Stimulated activated effector memory CD8-positive, alpha-beta T cell treated with anti-CD3 and anti-CD28 coated beads, Interleukin-12 subunit alpha, Interleukin-12 subunit beta, amount 100 ng/mL, for 72 hours (primary cell): Measurements from ENCODE around the gene MICAL3.
"Not testable (repeated sequence)": the region's sequence is repeated elsewhere in the genome, so short reads cannot be mapped to it uniquely, and the experiment has no call there.

Experiments used
- ATAC-seq: fragments of 150-1000 bp; cut with Tn5 transposase; 2 replicates; pipeline ENCODE4 v1.10.0; 2021
- DNase-seq, 2 donors: peaks; one replicate each; pipeline ENCODE4 v3.0.0; 2021 to 2022; ENCODE audit warnings: low spot score in 2 of 2
- H3K27ac Mint-ChIP-seq: one replicate; pipeline ENCODE4 v1.8.0; 2022; ENCODE audit warnings: mild to moderate bottlenecking, mixed read lengths
- H3K36me3 Mint-ChIP-seq: one replicate; pipeline ENCODE4 v1.8.0; 2022; ENCODE audit warnings: mild to moderate bottlenecking, mixed read lengths
- H3K4me1 Mint-ChIP-seq: one replicate; pipeline ENCODE4 v1.8.0; 2022; ENCODE audit warnings: mixed read lengths
- H3K4me3 Mint-ChIP-seq: one replicate; pipeline ENCODE4 v1.8.0; 2022; ENCODE audit warnings: mild to moderate bottlenecking, mixed read lengths
- H3K9me3 Mint-ChIP-seq: one replicate; pipeline ENCODE4 v1.8.0; 2022; ENCODE audit warnings: mixed read lengths

The MICAL3 gene

GRCh38 chr22:18050065-18050464 lies 25.7 kb upstream of the MICAL3 start:
- DNase-seq (no peak), ATAC-seq (no peak)
- H3K4me3 Mint-ChIP-seq, result no peak overlapping the region
- H3K4me1 Mint-ChIP-seq, result no peaks in the 10 kb centered on the region
- H3K27ac Mint-ChIP-seq, result no peak overlapping the region
- H3K9me3 Mint-ChIP-seq, result no peaks in the 10 kb centered on the region
- H3K36me3 Mint-ChIP-seq, result no peaks in the 10 kb centered on the region

- ATAC-seq, result no peak
These were observed 24.1 kb upstream of the MICAL3 start for GRCh38 chr22:18048441-18048898.

DNA sequence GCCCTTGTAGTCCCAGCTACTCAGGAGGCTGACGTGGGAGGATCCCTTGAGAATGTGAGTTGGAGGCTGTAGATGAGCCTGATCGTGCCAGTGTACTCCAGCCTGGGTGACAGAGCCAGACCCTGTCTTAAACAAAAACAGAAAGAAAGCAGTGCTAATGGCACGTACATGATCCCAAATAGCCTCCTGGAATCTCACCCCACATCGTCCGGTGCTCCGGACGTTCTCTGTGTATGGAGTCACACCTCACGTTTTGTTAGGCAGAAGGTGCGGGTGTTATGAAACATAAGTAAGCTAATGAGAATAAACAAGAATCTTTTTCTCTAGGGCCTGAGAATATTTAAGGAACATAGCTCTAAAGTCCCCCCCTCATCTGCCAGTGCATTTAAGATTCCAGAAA lies 23.7 kb upstream of the MICAL3 start:
- no peak overlapping the region for H3K27ac Mint-ChIP-seq
- no peaks in the 10 kb centered on the region for H3K4me1 Mint-ChIP-seq
- H3K4me3 Mint-ChIP-seq, result no peak overlapping the region
- no peaks in the 10 kb centered on the region for H3K9me3 Mint-ChIP-seq
- ATAC-seq (no peak), DNase-seq (no peak)
- H3K36me3 Mint-ChIP-seq, result no peaks in the 10 kb centered on the region

More at GRCh38 chr22:18048441-18048898, 24.1 kb upstream of the MICAL3 start:
- H3K4me1 Mint-ChIP-seq, result no peaks in the 10 kb centered on the region
- no peak for DNase-seq
- H3K4me3 Mint-ChIP-seq, result no peak overlapping the region
- no peaks in the 10 kb centered on the region for H3K9me3 Mint-ChIP-seq
- H3K36me3 Mint-ChIP-seq, result no peaks in the 10 kb centered on the region
- H3K27ac Mint-ChIP-seq, result no peak overlapping the region

DNA sequence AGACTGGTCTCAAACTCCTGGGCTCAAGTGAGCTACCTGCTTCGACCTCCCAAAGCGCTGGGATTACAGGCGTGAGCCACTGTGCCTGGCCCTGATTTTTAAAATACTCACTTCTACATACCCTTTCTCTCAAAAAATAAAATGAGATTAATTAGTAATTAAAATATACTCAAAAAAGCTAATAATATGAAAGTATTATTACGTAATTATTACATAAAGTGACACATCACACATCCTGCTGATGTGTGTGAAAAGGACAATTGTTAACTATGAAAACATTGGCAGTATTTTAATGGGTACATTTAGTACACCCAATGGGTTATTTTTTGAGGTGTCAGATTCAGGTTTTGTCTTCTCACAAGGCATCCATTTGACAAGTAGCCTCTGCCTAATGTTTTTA lies 21.4 kb upstream of the MICAL3 start:
- Mint-ChIP-seq H3K27ac (no peak overlapping the region), H3K4me1 (no peaks in the 10 kb centered on the region), H3K9me3 (no peaks in the 10 kb centered on the region), H3K36me3 (no peaks in the 10 kb centered on the region), H3K4me3 (no peak overlapping the region)
- DNase-seq (no peak), ATAC-seq (no peak)

DNA sequence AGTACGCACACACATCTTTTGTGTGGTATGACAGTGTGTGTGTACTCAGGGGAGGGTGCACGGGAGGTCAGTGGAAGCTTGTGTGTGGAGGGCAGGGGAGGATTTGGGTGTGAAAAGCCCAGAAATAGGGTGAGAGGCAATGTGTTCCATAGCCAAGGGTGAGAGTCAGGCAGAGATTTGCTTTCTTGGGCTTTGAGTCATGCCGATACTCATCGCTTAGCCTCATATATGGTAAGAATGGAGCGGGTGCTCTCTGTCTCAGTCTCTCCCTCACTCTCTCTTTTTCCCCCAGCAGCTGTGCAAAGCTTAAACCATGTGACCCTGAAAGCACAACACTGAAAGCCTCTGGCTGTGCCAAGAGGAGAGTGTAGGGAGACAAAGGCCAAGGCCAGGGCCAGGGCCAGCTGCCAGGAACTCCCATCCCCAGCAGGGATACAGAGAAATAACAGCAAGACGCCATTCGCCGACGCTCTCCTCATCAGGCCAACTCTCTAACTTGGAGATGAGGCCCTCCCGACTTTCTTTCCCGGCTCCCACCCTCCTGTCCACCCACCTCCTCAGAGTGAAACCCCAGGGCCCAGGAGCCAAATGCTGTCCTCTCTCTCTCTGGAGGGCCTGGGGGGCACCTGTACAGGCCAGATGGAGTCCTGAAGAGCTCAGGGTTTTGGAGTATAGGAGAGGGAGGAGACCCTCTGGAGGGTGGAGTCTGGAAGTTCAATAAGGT lies 20.3 kb upstream of the MICAL3 start:
- no peak for ATAC-seq
- H3K36me3 Mint-ChIP-seq, result no peaks in the 10 kb centered on the region
- no peaks in the 10 kb centered on the region for H3K9me3 Mint-ChIP-seq
- H3K27ac Mint-ChIP-seq, result no peak overlapping the region
- H3K4me3 Mint-ChIP-seq, result no peak overlapping the region
- no peak for DNase-seq
- no peaks in the 10 kb centered on the region for H3K4me1 Mint-ChIP-seq

DNA sequence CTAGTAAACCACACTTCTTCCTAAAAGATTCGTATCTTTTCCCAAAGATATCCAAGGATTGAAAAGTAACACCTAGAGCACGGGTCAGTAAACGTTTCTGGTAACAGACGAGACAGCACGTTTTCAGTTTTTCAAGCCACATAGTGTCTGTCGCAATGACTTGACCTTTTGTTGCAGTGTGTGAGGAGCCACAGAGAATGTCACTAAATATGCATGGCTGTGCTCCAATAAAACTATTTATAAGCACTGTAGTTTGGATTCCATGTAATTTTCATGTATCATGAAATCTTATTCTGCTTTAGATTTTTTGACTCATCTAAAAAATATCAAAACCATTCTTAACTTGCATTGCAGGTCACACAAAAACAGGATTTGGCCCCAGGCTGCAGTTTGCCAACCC lies 18.3 kb upstream of the MICAL3 start:
- ATAC-seq (no peak), DNase-seq (no peak)
- Mint-ChIP-seq H3K4me3 (no peak overlapping the region), H3K36me3 (no peaks in the 10 kb centered on the region), H3K9me3 (no peaks in the 10 kb centered on the region), H3K27ac (no peak overlapping the region), H3K4me1 (no peaks in the 10 kb centered on the region)

DNA sequence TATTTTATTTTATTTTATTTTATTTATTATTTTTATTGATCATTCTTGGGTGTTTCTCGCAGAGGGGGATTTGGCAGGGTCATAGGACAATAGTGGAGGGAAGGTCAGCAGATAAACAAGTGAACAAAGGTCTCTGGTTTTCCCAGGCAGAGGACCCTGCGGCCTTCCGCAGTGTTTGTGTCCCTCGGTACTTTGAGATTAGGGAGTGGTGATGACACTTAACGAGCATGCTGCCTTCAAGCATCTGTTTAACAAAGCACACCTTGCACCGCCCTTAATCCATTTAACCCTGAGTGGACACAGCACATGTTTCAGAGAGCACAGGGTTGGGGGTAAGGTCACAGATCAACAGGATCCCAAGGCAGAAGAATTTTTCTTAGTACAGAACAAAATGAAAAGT lies 16.5 kb upstream of the MICAL3 start:
- not testable (repeated sequence) for H3K27ac Mint-ChIP-seq, DNase-seq, ATAC-seq, H3K4me1 Mint-ChIP-seq, H3K36me3 Mint-ChIP-seq, H3K4me3 Mint-ChIP-seq, H3K9me3 Mint-ChIP-seq

GRCh38 chr22:18035751-18036150 lies 11.4 kb upstream of the MICAL3 start:
- DNase-seq (no peak), ATAC-seq (no peak)
- no peaks in the 10 kb centered on the region for H3K9me3 Mint-ChIP-seq
- H3K4me1 Mint-ChIP-seq, result no peaks in the 10 kb centered on the region
- no peaks in the 10 kb centered on the region for H3K36me3 Mint-ChIP-seq
- no peak overlapping the region for H3K4me3 Mint-ChIP-seq
- no peak overlapping the region for H3K27ac Mint-ChIP-seq

GRCh38 chr22:18034076-18034475 lies 9.7 kb upstream of the MICAL3 start:
- no peak for ATAC-seq
- no peaks in the 10 kb centered on the region for H3K36me3 Mint-ChIP-seq
- no peaks in the 10 kb centered on the region for H3K9me3 Mint-ChIP-seq
- no peak for DNase-seq
- H3K4me3 Mint-ChIP-seq, result no peak overlapping the region
- H3K27ac Mint-ChIP-seq, result no peak overlapping the region
- no peaks in the 10 kb centered on the region for H3K4me1 Mint-ChIP-seq

DNA sequence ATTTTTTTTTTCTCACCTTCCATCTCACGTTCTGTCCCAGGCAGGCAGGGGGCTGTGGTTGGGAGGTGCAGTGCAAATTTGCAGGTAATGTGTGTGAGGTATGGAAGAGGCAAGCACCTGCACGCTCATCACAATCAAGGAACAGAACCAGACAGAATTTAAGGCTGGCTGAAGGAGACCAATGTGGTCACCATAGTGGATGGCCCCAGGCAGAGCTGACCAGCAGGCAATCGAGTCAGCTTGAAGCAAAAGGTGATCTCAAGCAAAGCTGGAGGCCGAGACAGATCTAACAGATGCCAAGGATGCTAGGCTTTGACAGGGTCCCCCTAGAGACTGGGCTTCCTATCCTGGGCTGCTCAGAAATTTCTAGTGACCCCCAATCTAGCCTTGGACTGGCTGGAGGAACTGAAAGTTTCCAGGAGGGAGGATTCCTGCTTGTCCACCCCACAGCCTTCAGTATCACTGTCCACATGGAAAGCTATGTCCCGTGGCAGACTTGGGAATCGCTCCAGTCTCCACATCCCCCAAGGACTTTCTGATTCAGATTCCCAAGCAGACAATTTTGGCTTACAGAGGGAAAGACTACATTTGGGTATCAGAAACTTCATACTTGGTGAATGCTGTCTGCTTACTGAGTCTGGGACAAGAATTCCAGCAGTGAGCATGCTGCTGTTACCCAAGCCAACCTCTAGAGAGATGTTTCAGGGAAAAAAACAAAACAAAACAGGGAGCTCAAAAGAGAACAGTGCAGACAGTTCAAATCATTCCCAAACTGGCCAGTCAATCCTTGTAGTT lies 9.0 kb upstream of the MICAL3 start:
- H3K9me3 Mint-ChIP-seq, result no peaks in the 10 kb centered on the region
- DNase-seq (no peak), ATAC-seq (no peak)
- H3K4me1 Mint-ChIP-seq, result no peaks in the 10 kb centered on the region
- no peak overlapping the region for H3K27ac Mint-ChIP-seq
- no peaks in the 10 kb centered on the region for H3K36me3 Mint-ChIP-seq
- no peak overlapping the region for H3K4me3 Mint-ChIP-seq

- H3K27ac Mint-ChIP-seq, result no peak overlapping the region
- H3K4me1 Mint-ChIP-seq, result no peaks in the 10 kb centered on the region
- no peak for ATAC-seq
- no peak for DNase-seq
- no peaks in the 10 kb centered on the region for H3K36me3 Mint-ChIP-seq
- no peak overlapping the region for H3K4me3 Mint-ChIP-seq
- H3K9me3 Mint-ChIP-seq, result no peaks in the 10 kb centered on the region
These were observed 8.2 kb upstream of the MICAL3 start for GRCh38 chr22:18032455-18033101.

DNA sequence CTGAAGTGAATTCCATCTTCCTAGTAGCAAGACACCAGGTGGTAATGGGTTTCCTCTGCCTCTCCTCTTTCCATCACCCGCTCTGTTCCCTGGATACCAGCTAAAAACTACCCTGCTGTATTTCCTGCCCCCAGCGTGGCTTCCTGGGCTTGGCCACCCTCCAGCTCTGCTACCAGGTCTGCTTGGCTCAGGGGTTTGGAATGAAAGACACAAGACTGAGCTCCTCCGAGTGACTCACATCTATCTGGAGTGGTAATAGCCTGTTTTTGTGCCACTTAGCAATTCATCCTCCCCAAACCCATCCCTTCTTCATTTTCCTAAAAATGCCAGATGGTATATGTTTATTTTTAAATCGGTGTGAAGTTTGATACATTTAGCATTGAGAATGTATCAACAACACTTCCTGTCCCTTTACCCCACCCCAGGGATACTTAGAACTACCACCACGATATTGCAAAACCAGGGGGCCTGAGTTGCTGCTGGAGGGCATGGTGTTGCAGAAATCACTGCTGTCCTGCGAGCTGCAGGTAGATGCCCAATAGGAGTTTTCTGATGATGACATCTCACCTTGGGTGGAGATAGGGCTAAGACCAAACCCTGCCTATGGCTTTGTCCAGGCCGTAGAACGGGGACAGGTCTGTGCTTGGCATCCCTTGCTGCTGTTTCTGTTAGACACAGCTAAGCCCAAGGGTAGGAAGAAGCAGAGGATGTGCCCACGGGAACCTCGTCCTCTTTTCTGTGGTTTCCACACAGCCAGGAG lies 7.5 kb upstream of the MICAL3 start:
- no peak for ATAC-seq
- Mint-ChIP-seq H3K36me3 (no peaks in the 10 kb centered on the region), H3K4me1 (no peaks in the 10 kb centered on the region), H3K9me3 (no peaks in the 10 kb centered on the region), H3K27ac (no peak overlapping the region), H3K4me3 (no peak overlapping the region)
- no peak for DNase-seq

DNA sequence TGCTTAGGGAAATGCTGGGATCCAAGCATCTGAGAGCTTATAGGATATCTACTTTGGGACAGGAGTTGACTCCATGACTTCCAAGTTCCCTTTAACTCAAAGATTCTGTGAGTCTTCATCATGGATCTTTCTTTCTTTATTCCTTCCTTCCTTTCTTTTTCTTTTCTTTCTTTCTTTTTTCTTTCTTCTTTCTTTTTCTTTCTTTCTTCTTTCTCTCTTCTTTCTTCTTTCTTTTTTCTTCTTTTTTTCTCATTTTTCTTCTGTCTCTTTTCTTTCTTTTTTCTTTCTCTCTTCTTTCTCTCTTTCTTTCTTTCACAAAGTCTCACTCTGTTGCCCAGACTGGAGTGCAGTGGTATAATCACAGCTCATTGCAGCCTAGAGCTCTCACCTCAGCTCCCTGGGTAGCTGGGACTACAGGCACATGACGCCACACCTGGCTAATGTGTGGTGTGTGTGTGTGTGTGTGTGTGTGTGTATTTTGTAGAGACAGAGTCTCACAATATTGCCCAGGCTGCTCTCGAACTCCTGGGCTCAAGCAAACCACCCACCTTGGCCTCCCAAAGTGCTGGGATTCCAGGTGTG lies 5.4 kb upstream of the MICAL3 start:
- DNase-seq, result no peak
- no peak for ATAC-seq
- Mint-ChIP-seq H3K4me1 (peaks cover 5% of the 10 kb centered on the region), H3K9me3 (no peaks in the 10 kb centered on the region), H3K36me3 (no peaks in the 10 kb centered on the region), H3K27ac (no peak overlapping the region), H3K4me3 (no peak overlapping the region)

GRCh38 chr22:18028817-18029527 lies 4.6 kb upstream of the MICAL3 start:
- Mint-ChIP-seq H3K4me3 (no peak overlapping the region), H3K4me1 (peaks cover 11% of the 10 kb centered on the region), H3K36me3 (no peaks in the 10 kb centered on the region), H3K9me3 (no peaks in the 10 kb centered on the region), H3K27ac (no peak overlapping the region)
- no peak for ATAC-seq
- DNase-seq, result no peak
